Ovary (tissue), 3 donors: Measurements from ENCODE around the gene MFF.

Experiments
- CTCF ChIP-seq, 3 donors: fragments of 450-650 bp in 2 of 3; fragments of 200-600 bp in 1 of 3; IDR thresholded peaks; one replicate each; pipeline versions ENCODE4 v1.5.1 to v1.8.0; 2016 to 2022; ENCODE audit warnings: antibody characterized with exemption in 3 of 3, mild to moderate bottlenecking in 1 of 3
- EP300 ChIP-seq: sonication (generic); formaldehyde crosslinking; IDR thresholded peaks from one replicate; pipeline ENCODE4 v1.6.1; 2017; ENCODE audit warnings: antibody characterized with exemption
- POLR2A ChIP-seq: fragments of 450-650 bp; IDR thresholded peaks from one replicate; pipeline ENCODE4 v1.6.1; 2017; ENCODE audit warnings: antibody characterized with exemption, mild to moderate bottlenecking, moderate library complexity
- donor health status: DM: no; HTN: no; CAD: no.

DNA sequence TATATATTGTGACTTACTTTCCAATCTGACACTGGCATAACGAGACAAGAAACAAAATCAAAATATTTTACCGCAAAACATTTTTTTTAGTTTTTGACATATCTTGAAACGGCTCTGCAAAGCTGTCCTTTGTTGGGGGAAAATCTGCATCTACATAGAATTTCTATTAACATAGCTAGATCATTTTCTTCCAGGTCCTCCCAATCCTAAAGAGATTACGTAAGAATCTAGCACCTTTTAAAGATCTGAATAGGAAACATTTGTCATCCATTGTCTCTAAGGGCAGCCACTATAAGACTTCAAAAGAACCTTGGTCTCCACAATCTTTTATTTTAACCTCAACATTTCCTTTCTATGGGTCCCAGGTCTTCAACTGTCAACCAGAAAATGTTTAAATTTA lies 1.2 kb upstream of the MFF start:
- TF ChIP-seq CTCF (IDR thresholded peaks at IDR 0.05), result no peak
- no peak for TF ChIP-seq EP300
- TF ChIP-seq POLR2A, result no peak
